Activated CD8-positive, alpha-beta T cell treated with anti-CD3 and anti-CD28 coated beads for 36 hours (primary cell): Measurements from ENCODE around the gene MAF. TPM values are rescaled to one million over a fixed set of nuclear protein-coding genes. Genes with fewer than 3 reads are reported as not detected.

Experiments used
- ATAC-seq: fragments of 200-7000 bp; cut with Tn5 transposase; one replicate; pipeline ENCODE4 v1.10.0; 2021; ENCODE audit warnings: mild to moderate bottlenecking, moderate library complexity
- CTCF ChIA-PET: fragments of 350-600 bp; sonication (Branson Sonifier 250); formaldehyde crosslinking; loops from one replicate; lab custom pipeline; 2021; ENCODE audit warnings: antibody characterized with exemption; lab: Charles Lee
- POLR2A ChIA-PET: fragments of 350-600 bp; sonication (Branson Sonifier 250); formaldehyde crosslinking; loops from one replicate; lab custom pipeline; 2021; ENCODE audit warnings: antibody characterized with exemption; lab: Charles Lee
- DNase-seq: peaks from one replicate; pipeline ENCODE4 v3.0.0-alpha.2; 2020
- H3K27ac Mint-ChIP-seq: one replicate; pipeline ENCODE4 v1.8.0; 2021; ENCODE audit warnings: mild to moderate bottlenecking, mixed read lengths
- H3K27me3 Mint-ChIP-seq: one replicate; pipeline ENCODE4 v1.8.0; 2021; ENCODE audit warnings: mixed read lengths
- H3K36me3 Mint-ChIP-seq: one replicate; pipeline ENCODE4 v1.8.0; 2021; ENCODE audit warnings: low read depth, mixed read lengths
- H3K4me1 Mint-ChIP-seq: one replicate; pipeline ENCODE4 v1.8.0; 2021; ENCODE audit warnings: low read depth, mixed read lengths
- H3K4me3 Mint-ChIP-seq: one replicate; pipeline ENCODE4 v1.8.0; 2021; ENCODE audit warnings: mild to moderate bottlenecking, moderate library complexity, mixed read lengths
- H3K9me3 Mint-ChIP-seq: one replicate; pipeline ENCODE4 v1.8.0; 2021; ENCODE audit warnings: mixed read lengths
- CTCF ChIP-seq: fragments of 200-600 bp; IDR thresholded peaks from one replicate; pipeline ENCODE4 v1.8.0; 2022; ENCODE audit warnings: antibody characterized with exemption, mild to moderate bottlenecking
- intact Hi-C: fragments of 100-400 bp; cut with micrococcal nuclease; formaldehyde crosslinking; loops from one replicate; pipeline ENCODE4 v1.10.0; 2022
- total RNA-seq, 2 experiments: library from RNA; stranded (reverse); gene quantifications; one replicate each; pipeline ENCODE4 v1.2.3, GENCODE V29; 2021

Gene MAF
- total RNA-seq, 2 experiments from 2014 or later: 17.4 to 18.6 TPM

DNA sequence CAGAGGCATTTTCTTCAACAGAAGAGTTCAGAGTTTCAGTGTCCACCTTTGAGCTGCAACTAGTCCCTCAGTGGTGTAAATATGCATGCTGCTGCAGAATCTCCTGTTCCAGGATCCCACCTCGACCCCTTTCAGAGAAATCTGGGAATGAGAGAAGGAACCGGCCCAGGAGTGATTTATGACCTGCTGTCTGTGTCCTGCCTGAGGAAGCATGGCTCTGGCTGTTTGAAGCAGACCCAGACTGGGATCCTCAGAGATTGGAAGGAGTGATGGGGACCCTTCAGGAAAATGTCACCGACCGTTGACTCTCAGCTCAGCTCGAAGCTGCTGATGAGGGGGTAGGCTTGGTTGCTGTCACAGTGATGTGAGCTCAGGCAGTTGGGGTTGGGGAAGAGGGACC lies 8.4 kb upstream of the MAF start:
- POLR2A ChIA-PET: interaction anchor here (1.1 kb wide), 1 partner anchor 17 kb away, joined by 3 read pairs; no protein-coding TSS in a partner anchor
- intact Hi-C loops: loop anchor here (10.0 kb wide), 3 partner anchors 524 to 1484 kb away; no protein-coding TSS in a partner anchor
- ATAC-seq (no peak), DNase-seq (no peak)
- CTCF ChIA-PET: interaction anchor here (2.2 kb wide), 1 partner anchor 9 kb away, joined by 5 read pairs; no protein-coding TSS in a partner anchor
- Mint-ChIP-seq H3K9me3 (no peaks in the 10 kb centered on the region), H3K27me3 (peaks cover 32% of the 10 kb centered on the region), H3K27ac (no peak overlapping the region), H3K4me1 (no peaks in the 10 kb centered on the region), H3K36me3 (no peaks in the 10 kb centered on the region), H3K4me3 (no peak overlapping the region)
- TF ChIP-seq CTCF: no peak

GRCh38 chr16:79607587-79607986 lies 7.0 kb upstream of the MAF start:
- no peak for TF ChIP-seq CTCF
- Mint-ChIP-seq H3K9me3 (no peaks in the 10 kb centered on the region), H3K36me3 (no peaks in the 10 kb centered on the region), H3K4me1 (peaks cover 4% of the 10 kb centered on the region), H3K27ac (no peak overlapping the region), H3K4me3 (no peak overlapping the region), H3K27me3 (peaks cover 37% of the 10 kb centered on the region)
- DNase-seq (no peak), ATAC-seq (no peak)
- CTCF ChIA-PET: interaction anchor here (2.2 kb wide), 1 partner anchor 10 kb away, joined by 5 read pairs; no protein-coding TSS in a partner anchor
- POLR2A ChIA-PET: interaction anchor here (1.1 kb wide), 1 partner anchor 22 kb away, joined by 3 read pairs; no protein-coding TSS in a partner anchor
- intact Hi-C loops: loop anchor here (10.0 kb wide), 3 partner anchors 523 to 1483 kb away; no protein-coding TSS in a partner anchor

GRCh38 chr16:79605999-79606398 lies 5.5 kb upstream of the MAF start:
- TF ChIP-seq CTCF: no peak
- Mint-ChIP-seq H3K27me3 (peaks cover 43% of the 10 kb centered on the region), H3K4me3 (no peak overlapping the region), H3K4me1 (peaks cover 14% of the 10 kb centered on the region), H3K27ac (no peak overlapping the region), H3K36me3 (no peaks in the 10 kb centered on the region), H3K9me3 (no peaks in the 10 kb centered on the region)
- ATAC-seq (no peak), DNase-seq (no peak)
- POLR2A ChIA-PET: no interaction called here
- CTCF ChIA-PET: no interaction called here
- intact Hi-C loops: loop anchor here (10.0 kb wide), 3 partner anchors 521 to 1481 kb away; no protein-coding TSS in a partner anchor

DNA sequence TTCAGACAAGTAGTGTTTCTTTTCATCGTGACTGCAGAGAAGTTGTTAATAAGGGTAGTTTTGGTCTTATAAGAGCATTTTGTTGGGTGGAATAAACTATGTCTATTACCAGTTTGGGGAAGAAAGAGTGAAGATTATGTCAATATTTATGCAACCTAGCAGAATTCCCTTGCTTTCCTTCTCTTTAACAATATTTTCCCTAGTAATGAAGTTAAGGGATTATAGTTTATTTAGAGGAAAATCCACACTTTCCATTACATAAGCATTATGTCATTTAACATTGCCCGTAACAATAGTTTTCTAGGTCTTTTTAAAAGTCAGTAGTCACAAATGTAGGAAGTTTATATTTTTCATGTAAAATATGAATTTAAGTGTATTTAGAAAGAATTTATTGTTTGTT lies 2.5 kb upstream of the MAF start:
- ChIA-PET CTCF (no interaction called here), POLR2A (no interaction called here)
- no peak for ATAC-seq
- DNase-seq: no peak
- Mint-ChIP-seq H3K4me3 (peak overlapping the region; percentile 26), H3K27me3 (peaks cover 51% of the 10 kb centered on the region), H3K9me3 (no peaks in the 10 kb centered on the region), H3K27ac (no peak overlapping the region), H3K4me1 (peaks cover 28% of the 10 kb centered on the region), H3K36me3 (no peaks in the 10 kb centered on the region)
- TF ChIP-seq CTCF: no peak
- intact Hi-C loops: loop anchor here (5.0 to 10.0 kb wide), 4 partner anchors 518 to 1478 kb away; no protein-coding TSS in a partner anchor

DNA sequence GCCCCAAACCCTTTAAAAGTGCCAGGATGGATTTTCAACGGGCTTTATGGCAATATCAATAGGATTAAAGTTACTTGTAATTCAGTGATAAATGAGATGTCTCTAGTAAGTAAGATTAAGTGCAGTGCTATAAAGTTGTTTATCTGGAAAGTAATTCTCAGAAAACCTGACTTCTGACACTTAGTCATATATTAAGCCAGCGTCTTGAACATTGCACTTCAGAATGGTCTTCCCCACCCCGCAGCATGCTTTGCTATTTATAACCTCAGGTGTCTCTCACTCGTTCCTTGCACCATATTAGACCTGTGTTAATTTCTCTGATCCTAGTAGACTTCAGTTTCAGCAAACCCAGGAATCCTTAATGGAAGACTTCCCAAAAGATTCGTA lies 2.1 kb upstream of the MAF start:
- TF ChIP-seq CTCF: no peak
- ChIA-PET CTCF (interaction anchor here (0.6 to 2.2 kb wide), 13 partner anchors 10 to 986 kb away, joined by 3 to 7 read pairs (median 3); no protein-coding TSS in a partner anchor), POLR2A (interaction anchor here (0.6 to 0.7 kb wide), 2 partner anchors 977 to 1300 kb away, joined by 3 read pairs; no protein-coding TSS in a partner anchor)
- H3K36me3 Mint-ChIP-seq: no peaks in the 10 kb centered on the region
- intact Hi-C loops: loop anchor here (5.0 to 10.0 kb wide), 4 partner anchors 518 to 1478 kb away; no protein-coding TSS in a partner anchor
- no peak for ATAC-seq
- peak overlapping the region; percentile 78 for H3K4me3 Mint-ChIP-seq
- H3K27ac Mint-ChIP-seq: peak overlapping the region; percentile 79
- peak; percentile 38 for DNase-seq
- H3K4me1 Mint-ChIP-seq: peaks cover 28% of the 10 kb centered on the region
- peaks cover 51% of the 10 kb centered on the region for H3K27me3 Mint-ChIP-seq
- H3K9me3 Mint-ChIP-seq: no peaks in the 10 kb centered on the region
